Stimulated activated CD4-positive, alpha-beta T cell treated with anti-CD3 and anti-CD28 coated beads, Interleukin-1b, Interleukin-23, amount 100 ng/mL, for 24 hours (primary cell): Measurements from ENCODE around the gene MGAT5.
A peak's percentile ranks its signal among the peaks of the same experiment; 100 is the strongest.

Experiments
- DNase-seq, 4 experiments: peaks; one replicate each; pipeline ENCODE4 v3.0.0-alpha.2; 2020; ENCODE audit warnings: low read depth in 4 of 4, low spot score in 1 of 4

The MGAT5 gene

DNA sequence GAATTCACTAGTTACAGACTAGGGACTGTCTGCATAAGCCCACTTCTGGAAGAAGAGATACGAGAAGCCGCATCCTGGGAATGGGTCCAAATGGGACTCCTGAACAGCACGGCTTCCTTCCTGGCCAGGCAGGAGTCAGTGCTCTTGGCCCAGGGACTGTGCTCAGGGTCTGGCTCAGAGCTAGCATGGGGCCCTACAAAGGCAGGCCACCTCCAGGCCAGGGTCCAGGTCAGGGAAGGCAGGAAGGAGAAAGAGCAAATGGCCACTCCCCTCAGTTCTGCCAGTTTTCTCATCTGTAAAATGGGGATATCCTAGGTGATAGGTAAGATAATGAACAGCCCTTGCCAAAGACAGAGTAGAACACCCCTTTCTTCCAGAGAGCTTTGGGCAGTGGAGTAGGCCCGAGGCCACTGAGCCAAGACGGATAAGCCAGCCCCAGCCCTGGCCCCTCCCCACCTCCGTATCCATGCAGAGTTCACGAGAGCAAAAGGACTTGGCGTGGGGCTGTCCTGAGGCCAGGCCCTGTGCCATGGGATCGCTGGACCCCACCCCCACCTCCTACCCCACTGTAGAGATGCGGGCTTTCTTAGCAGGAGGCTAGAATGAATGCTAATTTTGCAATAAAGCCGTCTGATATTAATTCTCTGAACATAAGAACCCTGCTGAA lies 190.1 kb downstream of the MGAT5 start:
- DNase-seq, result no peak

- no peak for DNase-seq
Measured at GRCh38 chr2:134445116-134445515, 191.2 kb downstream of the MGAT5 start.

- no peak for DNase-seq
Measured at GRCh38 chr2:134445985-134446382, 192.1 kb downstream of the MGAT5 start.

DNA sequence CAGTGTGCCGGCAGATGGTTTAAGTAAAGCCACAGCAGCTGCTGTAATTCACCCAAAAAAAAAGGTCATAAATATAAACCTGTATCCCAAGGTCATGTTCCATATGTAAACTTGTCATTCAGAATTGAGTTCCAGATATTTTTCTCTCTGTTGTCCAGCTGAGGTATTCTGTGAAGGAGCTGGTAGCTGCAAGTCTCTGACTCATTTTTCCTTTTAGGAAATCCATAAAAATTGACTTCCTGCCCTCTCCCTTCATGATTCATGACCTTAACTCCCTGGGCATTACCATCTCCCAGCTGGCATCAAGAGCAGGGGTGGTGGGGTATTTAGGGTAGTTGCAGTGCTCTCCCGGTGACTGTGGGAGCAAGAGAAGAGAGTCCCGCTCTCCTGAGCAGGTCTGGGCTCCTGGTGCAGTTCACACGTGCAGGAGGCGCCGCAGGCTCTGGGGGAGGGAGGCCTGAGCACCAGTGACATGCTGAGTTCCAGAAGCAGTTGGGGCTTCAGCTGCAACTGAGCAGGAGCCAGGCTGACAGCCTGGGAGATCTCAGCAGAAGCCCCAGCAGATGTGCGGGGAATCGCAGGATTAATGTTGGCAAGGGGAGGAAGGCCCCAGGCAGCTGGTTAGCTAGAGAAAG lies 192.6 kb downstream of the MGAT5 start:
- DNase-seq, result no peak

- DNase-seq, result no peak
Measured at GRCh38 chr2:134447669-134448068, 193.8 kb downstream of the MGAT5 start.

- DNase-seq, result no peak
Measured at GRCh38 chr2:134448650-134449049, 194.8 kb downstream of the MGAT5 start.

DNA sequence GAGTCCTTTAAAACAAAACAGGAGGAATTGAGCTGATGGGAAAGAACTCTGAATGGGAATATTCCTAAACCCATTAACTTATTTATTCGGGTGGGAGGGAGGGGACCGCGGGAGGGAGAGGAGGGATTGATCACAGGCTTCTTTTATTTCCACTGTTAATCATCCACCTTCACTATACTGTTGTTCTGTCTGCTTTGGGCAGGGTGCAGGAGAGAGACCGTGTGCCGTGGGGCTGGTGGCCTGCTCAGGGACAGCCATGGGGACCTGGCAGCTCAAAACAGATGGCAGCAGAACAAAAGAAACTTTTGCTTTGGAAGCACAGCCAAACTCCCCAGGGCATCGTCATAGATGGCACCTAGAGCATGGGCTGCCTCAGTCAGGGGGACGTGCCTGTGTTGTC lies 195.3 kb downstream of the MGAT5 start:
- no peak for DNase-seq

- DNase-seq, result no peak
Measured at GRCh38 chr2:134449751-134450513, 196.1 kb downstream of the MGAT5 start.

DNA sequence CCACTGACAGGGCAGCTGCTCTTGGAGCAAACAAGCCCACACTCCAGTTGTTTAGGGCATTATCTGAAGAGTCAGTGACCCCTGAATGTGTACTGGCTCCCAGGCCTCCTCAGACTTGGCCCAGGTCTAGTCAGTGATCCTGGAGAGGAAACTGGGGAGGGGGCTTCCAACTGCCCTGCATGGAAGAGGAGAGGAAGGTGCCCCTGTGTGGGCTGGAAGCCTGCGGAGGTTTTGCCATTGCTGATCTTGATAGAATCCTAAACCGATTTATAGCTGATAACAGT lies 197.4 kb downstream of the MGAT5 start:
- no peak for DNase-seq

GRCh38 chr2:134452042-134452733 lies 198.3 kb downstream of the MGAT5 start:
- DNase-seq, result no peak

DNA sequence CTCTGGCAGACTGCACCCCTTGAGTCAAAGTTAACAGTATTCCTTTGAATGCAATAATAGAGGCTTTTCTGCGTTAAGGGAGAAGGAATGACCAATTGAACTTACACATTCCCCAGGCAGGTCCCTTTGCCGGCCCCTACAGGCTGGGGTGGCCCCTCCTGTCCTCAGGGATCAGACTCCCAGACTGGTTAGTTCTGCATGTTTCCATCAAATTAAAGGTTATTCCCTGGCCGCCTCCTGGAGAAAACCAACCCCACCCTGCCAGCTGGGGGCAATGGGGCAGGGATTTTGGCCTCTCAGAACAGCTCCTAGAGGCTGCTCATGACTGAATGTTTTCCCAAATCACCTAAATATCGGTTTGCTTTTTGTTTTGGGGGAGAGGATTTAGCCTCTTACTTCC lies 199.6 kb downstream of the MGAT5 start:
- DNase-seq, result no peak

GRCh38 chr2:134453973-134454372 lies 200.1 kb downstream of the MGAT5 start:
- no peak for DNase-seq

DNA sequence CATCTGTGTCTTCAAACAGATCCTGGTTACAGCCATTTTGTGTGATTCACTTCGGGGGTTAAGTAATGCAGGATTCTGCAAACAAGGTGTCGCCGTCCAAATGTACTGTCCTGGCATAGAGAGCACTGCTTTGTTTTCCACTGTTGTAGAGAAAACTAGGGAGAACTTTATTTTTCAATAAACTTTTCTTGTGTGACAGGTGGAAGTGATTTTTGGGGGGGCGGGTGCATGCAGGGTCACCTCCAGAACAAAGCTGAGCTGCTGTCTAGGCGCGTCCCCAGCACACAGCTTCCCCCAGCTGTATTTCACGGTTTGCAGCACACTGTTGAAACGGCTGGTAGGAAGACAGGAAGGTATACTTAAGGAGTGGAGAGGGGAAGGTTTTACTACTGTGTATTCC lies 200.6 kb downstream of the MGAT5 start:
- no peak for DNase-seq

GRCh38 chr2:134454931-134455330 lies 201.1 kb downstream of the MGAT5 start:
- DNase-seq, result no peak

DNA sequence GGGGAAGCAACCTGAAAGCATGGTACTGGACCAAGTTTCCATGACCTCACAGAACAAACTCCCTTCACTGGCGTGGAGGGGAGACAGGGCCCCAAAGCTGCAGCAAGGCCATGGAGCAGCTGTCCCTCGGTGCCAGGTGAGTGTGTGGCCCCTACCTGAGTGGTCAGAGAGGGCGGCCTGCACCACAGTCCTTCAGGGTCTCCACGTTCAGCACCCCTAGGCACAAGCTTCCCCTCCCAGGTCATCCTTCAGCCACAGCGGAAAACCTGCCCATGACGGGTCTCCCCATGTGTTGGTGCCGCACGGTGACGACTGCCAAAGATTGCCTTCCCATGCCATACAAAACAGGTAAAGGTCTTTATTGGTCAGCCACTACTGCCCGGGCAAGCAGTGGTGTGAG lies 201.6 kb downstream of the MGAT5 start:
- no peak for DNase-seq

GRCh38 chr2:134457353-134457752 lies 203.5 kb downstream of the MGAT5 start:
- no peak for DNase-seq

- DNase-seq, result no peak
Measured at GRCh38 chr2:134457765-134458472, 204.0 kb downstream of the MGAT5 start.

DNA sequence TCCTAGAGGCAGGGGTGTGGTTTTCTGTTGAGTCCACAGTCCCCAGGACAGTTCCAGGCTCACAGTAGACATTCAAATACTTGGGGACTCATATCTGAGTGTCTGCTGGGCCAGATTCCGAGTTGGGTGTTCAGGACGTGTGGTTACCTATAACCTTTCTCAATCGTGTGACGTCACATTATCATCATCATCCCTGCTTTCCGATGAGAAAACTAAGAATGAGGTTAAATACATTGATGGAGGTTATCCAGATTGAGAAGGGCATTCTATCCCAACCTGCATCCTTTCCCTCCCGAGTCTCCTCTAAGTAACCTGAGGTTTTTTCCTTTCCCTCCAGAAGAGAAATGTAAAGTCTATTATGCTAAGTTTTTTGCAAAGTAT lies 204.6 kb downstream of the MGAT5 start:
- no peak for DNase-seq

GRCh38 chr2:134458950-134459349 lies 205.1 kb downstream of the MGAT5 start:
- no peak for DNase-seq

GRCh38 chr2:134459706-134460406 lies 206.0 kb downstream of the MGAT5 start:
- no peak for DNase-seq

DNA sequence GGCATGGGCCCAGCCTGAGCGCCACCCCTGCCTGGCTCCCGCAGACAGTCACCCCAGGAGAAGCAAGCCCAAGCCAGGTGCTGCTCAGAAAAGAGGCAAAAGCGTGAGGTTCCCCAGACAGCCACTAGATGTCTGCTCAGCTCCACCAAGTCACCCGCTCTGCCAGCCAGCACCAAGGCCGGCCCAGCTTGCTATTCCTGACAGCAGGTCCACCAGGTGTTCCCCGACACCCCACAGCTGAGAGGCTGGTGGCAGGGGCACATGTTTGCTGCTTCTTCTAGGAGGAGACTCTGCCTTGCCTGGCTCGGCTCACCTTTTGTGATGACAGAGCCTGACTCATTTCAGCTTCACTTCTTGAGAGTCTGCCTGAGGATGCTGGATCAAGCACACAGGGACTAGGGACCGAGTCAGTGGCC lies 206.7 kb downstream of the MGAT5 start:
- peak in 2 of 4 experiments; percentile 4 for DNase-seq
